ENCODE results near the gene GPS1.

GRCh38 chr17:82008258-82008940, 43.3 kb upstream of the GPS1 start:
- no peak for TF ChIP-seq CTCF (IDR thresholded peaks at IDR 0.05)
- no peak for TF ChIP-seq EZH2 (IDR thresholded peaks at IDR 0.05; ENCODE audit: borderline replicate concordance, insufficient read depth, low read depth, low read length, poor library complexity, severe bottlenecking)
